IPS-NIHi7 (cell line): ENCODE measurements around the gene MCM5.
A peak's percentile ranks its signal among the peaks of the same experiment; 100 is the strongest.
"Not testable (repeated sequence)": the region's sequence is repeated elsewhere in the genome, so short reads cannot be mapped to it uniquely, and the experiment has no call there.

Experiments
- DNase-seq: peaks from one replicate; pipeline ENCODE4 v3.0.0; 2012; ENCODE audit warnings: mixed read lengths; ENCODE audit errors: extremely low spot score

The MCM5 gene

DNA sequence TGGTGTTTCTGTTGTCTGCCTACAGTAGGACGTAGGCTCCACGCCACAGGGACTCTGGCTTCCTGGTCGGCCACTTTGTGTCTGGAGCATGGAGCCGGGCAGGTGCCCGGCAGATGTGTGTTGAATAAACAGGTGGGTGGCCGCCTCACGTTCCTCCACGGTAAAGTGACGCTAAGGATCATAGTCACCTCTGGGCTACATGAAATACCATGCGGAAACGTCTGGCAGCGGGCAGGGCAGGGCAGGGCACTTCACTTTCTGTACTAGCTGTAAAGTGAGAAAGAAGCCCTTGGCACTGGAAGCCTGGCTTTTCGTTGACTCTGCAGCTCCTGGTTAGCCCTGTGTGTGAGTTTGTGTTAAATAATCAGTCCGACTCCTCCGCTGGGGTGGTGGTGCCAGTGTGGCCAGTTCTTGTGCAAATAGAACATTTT lies 52.4 kb downstream of the MCM5 start:
- no peak for DNase-seq

DNA sequence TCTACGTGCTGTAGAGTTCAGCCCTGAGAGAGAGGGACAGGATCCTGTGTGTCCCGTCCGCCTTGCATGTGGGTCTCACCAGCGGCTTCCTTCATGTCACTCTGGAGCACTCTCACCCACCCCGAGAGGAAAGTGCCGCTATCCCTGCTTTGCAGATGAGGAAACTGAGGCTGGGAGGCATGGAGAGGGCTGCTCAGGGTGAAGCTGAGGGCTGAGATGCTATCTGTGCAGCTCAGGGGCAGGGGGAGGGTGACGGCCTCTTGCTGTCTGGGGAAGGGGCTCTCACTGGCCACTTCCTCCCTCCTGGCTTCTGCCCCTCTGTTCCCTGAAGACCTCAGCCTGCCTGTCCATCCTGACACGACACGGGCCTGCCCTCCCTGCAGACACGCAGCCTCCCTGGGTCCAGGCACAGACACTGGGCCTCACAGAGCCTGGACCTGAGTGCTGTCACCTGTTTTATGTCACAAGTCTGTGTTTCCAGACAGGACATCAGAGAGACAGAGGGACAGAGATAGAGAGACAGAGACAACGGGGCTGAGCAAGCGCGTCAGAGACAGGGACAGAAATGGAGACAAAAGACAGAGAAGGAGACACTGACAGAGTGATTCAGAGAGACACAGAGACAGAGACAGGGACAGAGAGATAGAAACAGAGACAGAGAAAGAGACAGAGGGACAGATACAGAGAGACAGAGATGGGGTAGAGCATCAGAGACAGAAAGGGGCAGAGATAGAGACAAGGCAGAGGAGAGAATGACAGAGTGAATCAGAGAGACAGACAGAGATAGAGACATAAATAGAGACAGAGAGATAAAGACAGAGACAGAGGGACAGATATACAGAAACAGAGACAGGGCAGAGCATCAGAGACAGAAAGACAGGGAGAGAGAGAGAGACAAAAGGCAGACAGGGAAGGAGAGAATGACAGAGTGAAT lies 53.1 kb downstream of the MCM5 start:
- no peak for DNase-seq

- DNase-seq = no peak
Observed at GRCh38 chr22:35454416-35455054, 54.6 kb downstream of the MCM5 start.

- DNase-seq = no peak
Observed at GRCh38 chr22:35455529-35455928, 55.6 kb downstream of the MCM5 start.

- DNase-seq = no peak
Observed at GRCh38 chr22:35456757-35457156, 56.8 kb downstream of the MCM5 start.

GRCh38 chr22:35457729-35458546 lies 58.0 kb downstream of the MCM5 start:
- DNase-seq = no peak

GRCh38 chr22:35458547-35459422 lies 58.8 kb downstream of the MCM5 start:
- DNase-seq = no peak

DNA sequence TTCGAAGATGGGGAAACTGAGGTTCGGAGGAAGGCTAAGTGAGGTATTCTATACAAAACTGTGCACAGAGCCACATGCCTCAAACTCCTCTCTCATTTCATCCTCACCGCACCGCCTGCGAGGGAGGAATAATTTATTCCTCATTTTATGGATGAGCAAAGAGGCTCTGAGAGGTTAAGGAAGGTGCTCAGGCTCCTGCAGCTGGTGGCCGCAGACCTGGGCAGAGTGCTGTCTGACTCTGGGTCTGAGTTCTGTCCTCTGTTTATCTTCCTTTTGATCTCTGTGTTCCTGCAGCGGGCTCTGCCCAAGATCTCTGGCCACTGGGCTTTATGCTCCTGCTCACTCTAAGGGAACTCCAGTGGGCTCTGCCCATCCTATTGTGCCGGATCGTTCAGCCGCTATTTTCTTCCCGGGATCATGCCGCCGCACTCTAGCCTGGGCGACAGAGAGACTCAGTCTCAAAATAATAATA lies 59.5 kb downstream of the MCM5 start:
- DNase-seq = no peak

GRCh38 chr22:35459976-35460375 lies 60.0 kb downstream of the MCM5 start:
- not testable (repeated sequence) for DNase-seq

DNA sequence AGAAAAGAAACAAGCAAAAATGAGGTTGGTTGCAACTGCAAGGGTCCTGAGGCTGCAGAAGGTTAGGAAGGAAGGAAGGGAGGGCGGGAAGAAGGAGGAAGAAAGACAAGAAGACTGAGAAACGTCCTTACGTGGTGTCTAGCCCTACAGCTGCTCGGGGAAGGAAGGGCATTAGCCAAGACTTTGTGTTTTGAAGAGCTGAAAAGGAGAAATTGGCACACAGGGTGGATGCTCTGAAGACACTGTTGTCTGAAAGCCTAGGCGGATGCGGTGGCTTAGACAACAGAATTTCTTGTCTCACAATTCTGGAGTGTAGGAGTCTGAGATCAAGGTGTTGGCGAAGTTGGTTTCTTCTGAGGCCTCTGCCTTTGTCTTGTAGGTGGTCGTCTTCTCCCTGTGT lies 60.7 kb downstream of the MCM5 start:
- no peak for DNase-seq

- no peak for DNase-seq
Observed at GRCh38 chr22:35462498-35463230, 62.7 kb downstream of the MCM5 start.

DNA sequence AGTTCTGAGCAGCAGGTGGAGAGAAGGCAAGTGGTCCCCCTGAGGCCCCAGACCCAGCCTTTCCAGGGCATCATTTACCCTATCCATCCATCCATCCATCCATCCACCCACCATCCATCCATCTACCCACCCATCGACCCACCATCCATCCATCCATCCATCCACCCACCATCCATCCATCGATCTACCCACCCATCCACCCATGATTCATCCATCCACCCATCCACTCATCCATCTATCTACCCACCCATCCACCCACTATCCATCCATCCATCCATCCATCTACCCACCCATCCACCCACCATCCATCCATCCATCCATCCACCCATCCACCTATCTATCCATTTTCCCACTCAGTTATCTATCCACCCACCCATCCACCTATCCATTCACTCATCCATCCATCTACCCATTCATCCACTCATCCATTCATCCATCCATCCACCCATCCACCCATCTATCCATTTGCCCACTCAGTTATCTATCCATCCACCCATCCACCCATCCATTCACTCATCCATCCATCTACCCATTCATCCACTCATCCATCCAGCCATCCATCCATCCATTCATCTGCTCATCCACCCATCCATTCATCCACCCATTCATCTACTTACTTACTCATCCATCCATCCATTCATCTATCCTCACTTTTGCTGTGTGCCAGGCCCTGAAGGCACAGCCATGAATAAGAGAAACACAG lies 63.4 kb downstream of the MCM5 start:
- DNase-seq = no peak

DNA sequence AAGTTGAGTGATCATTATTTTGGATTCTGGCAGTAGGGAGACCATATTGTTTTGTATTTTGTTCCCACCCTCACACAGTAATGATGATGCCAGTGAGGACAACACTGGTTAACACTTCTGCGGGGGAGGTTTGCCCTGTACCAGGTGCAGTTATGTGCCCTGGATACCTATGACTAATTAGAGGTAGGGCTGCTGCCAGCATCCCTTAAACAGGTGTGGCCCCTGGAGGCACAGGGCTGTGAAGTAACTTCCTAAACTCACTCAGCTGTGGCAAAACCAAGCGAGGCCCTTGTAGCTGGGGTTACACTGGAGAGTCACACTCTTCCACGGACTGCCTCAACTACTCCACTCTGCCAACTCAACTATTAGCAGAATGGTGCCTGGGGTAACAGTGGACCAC lies 64.5 kb downstream of the MCM5 start:
- DNase-seq = no peak

- DNase-seq = no peak
Observed at GRCh38 chr22:35465109-35465701, 65.3 kb downstream of the MCM5 start.

- DNase-seq = peak; percentile 57
Observed at GRCh38 chr22:35467681-35468434, 67.9 kb downstream of the MCM5 start.

GRCh38 chr22:35470903-35471321 lies 71.0 kb downstream of the MCM5 start:
- DNase-seq = no peak

DNA sequence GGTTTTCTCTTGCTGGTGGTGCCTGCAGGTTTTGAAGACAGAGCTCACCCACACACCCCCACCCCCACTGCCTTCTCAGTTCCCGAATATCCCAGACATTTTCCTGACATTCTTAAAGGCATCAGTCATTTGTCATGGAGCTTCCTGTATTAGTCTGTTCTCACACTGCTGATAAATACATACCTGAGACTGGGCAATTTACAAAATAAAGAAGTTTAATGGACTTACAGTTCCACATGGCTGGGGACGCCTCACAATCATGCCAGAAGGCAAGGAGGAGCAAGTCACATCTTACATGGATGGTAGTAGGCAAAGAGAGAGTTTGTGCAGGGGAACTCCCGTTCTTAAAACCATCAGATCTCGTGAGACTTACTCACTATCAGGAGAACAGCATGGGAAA lies 71.6 kb downstream of the MCM5 start:
- DNase-seq = not testable (repeated sequence)

GRCh38 chr22:35472488-35472887 lies 72.5 kb downstream of the MCM5 start:
- no peak for DNase-seq

DNA sequence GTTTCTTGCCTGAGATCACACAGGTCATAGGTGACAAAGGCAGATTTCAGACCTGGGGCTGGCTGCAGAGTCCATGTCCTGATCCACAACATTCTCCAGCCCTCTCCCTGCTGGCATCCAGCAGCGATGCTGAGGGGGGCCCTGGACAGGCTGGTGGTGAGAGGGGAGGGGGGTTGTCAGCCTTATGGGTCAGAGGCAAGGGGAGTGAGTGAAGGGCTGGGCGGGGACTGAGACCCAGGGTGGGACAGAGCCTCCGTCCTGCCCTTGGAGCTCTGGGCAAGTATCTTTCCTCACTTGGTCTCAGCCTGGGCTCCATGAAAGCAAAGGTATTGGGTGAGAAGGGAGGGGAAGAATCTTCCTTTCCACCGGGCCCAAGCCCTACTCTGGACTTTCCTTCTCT lies 74.0 kb downstream of the MCM5 start:
- no peak for DNase-seq
